ENCODE results near the gene KRTAP10-8. TPM values are rescaled to one million over a fixed set of nuclear protein-coding genes. Genes with fewer than 3 reads are reported as not detected.
"Not testable (repeated sequence)": the region's sequence is repeated elsewhere in the genome, so short reads cannot be mapped to it uniquely, and the experiment has no call there.

Gene KRTAP10-8
- total RNA-seq, 4 donors from 2014 or later: not detected

DNA sequence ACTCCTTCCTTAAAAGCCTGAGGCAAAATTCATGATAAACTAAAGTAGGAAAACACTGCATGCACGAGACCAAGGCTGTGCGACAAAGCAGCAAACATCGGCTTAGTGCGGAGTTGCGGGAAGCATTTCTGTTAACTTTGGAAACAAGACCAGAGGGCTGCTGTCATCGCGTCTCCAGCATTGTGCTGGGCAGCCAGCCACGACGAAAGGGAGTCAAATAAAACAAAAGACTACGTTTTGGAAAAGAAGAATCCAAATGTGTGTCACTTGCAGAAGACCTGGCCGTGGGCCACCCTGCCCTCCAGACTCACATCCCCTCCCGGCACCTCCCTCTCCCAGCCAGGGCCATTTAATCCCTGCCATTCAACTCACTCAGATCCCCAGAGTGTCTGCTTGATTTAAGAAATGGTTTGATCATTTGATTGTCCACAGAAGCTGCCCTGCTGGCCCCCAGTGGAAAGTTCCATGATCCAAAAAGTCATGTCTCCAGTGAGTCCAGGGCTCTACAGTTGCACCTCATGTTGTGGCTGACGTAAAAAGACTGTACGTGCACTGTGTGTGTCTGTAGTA lies 31.9 kb downstream of the KRTAP10-8 start:
- WGBS: 54% methylated on average over 14 of the region's 14 CpGs
- H3K4me3 ChIP-seq: no peak overlapping the region
- peaks cover 0 to 57% (median 2%) of the 10 kb centered on the region in 4 donors for H3K27me3 ChIP-seq
- DNase-seq (ENCODE audit: extremely low spot score): peak; percentile 77
- no peaks in the 10 kb centered on the region for H3K4me1 ChIP-seq
- H3K9me3 ChIP-seq: peaks cover 0 to 30% (median 9%) of the 10 kb centered on the region in 4 donors
- intact Hi-C loops (cut with DNase I): no loop called here
- H3K36me3 ChIP-seq: no peaks in the 10 kb centered on the region
- no peak for TF ChIP-seq POLR2AphosphoS5 (IDR thresholded peaks at IDR 0.05)
- TF ChIP-seq, protein P1, sequence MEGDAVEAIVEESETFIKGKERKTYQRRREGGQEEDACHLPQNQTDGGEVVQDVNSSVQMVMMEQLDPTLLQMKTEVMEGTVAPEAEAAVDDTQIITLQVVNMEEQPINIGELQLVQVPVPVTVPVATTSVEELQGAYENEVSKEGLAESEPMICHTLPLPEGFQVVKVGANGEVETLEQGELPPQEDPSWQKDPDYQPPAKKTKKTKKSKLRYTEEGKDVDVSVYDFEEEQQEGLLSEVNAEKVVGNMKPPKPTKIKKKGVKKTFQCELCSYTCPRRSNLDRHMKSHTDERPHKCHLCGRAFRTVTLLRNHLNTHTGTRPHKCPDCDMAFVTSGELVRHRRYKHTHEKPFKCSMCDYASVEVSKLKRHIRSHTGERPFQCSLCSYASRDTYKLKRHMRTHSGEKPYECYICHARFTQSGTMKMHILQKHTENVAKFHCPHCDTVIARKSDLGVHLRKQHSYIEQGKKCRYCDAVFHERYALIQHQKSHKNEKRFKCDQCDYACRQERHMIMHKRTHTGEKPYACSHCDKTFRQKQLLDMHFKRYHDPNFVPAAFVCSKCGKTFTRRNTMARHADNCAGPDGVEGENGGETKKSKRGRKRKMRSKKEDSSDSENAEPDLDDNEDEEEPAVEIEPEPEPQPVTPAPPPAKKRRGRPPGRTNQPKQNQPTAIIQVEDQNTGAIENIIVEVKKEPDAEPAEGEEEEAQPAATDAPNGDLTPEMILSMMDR (IDR thresholded peaks at IDR 0.05): no peak
- TF ChIP-seq EP300 (IDR thresholded peaks at IDR 0.05): no peak
- no peak for TF ChIP-seq POLR2A (IDR thresholded peaks at IDR 0.05; ENCODE audit: low read depth)
- H3K27ac ChIP-seq (replicated peaks in 1 of 4): no peak overlapping the region

DNA sequence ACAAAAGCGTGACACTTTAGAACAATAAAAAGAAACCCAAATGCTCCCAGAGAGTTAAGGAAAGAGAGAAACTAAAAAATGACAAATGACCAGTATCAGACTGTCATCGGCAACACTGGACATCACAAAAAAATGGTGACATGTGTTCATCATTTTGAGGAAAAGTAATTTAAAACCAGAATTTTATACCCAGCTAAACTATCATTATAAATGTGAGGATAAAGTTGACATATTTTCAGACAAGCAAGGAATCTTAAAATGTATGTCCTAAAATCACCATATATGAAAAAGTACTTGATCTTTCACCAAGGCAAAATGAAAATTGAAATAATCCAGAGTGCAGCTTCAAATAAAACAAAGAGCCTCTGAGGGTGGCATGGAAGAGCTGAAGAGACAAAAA lies 33.0 kb downstream of the KRTAP10-8 start:
- Histone ChIP-seq H3K27ac (replicated peaks in 1 of 4) (no peak overlapping the region), H3K27me3 (peaks cover 0 to 57% (median 0%) of the 10 kb centered on the region in 4 donors), H3K36me3 (no peaks in the 10 kb centered on the region), H3K4me3 (no peak overlapping the region), H3K9me3 (peaks cover 0 to 30% (median 9%) of the 10 kb centered on the region in 4 donors), H3K4me1 (no peaks in the 10 kb centered on the region)
- DNase-seq (ENCODE audit: extremely low spot score): no peak
- intact Hi-C loops (cut with DNase I): no loop called here
- 47% methylated on average over 2 of the region's 2 CpGs for WGBS
- TF ChIP-seq, protein P1 (IDR thresholded peaks at IDR 0.05): no peak
- TF ChIP-seq EP300 (IDR thresholded peaks at IDR 0.05): no peak
- TF ChIP-seq POLR2A (IDR thresholded peaks at IDR 0.05; ENCODE audit: low read depth): no peak
- TF ChIP-seq POLR2AphosphoS5 (IDR thresholded peaks at IDR 0.05): no peak

DNA sequence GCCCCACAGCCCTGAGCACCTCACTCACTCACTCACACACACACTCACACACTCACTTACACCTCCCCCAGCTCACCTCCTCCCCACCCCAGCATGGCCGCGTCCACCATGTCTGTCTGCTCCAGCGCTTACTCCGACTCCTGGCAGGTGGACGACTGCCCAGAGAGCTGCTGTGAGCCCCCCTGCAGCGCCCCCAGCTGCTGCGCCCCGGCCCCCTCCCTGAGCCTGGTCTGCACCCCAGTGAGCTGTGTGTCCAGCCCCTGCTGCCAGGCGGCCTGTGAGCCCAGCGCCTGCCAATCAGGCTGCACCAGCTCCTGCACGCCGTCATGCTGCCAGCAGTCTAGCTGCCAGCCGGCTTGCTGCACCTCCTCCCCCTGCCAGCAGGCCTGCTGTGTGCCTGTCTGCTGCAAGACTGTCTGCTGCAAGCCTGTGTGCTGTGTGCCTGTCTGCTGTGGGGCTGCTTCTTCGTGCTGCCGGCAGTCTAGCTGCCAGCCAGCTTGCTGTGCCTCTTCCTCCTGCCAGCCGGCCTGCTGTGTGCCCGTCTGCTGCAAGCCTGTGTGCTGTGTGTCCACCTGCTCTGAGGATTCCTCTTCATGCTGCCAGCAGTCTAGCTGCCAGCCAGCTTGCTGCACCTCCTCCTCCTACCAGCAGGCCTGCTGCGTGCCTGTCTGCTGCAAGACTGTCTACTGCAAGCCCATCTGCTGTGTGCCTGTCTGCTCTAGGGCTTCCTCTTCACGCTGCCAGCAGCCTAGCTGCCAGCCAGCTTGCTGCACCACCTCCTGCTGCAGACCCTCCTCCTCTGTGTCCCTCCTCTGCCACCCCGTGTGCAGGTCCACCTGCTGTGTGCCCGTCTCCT lies 34.7 kb downstream of the KRTAP10-8 start, which contains the start of gene KRTAP10-11:
TSS of gene KRTAP10-11 (plus strand) at position 49 of the 856 bp plus-strand sequence. CDS start at position 94, 45 bp downstream.
- H3K36me3 ChIP-seq; H3K27ac ChIP-seq (replicated peaks in 1 of 4); H3K4me1 ChIP-seq; intact Hi-C loops (cut with DNase I); H3K4me3 ChIP-seq: not testable (repeated sequence)
- WGBS: 73% methylated on average over 10 of the region's 21 CpGs
- peak; percentile 24 for DNase-seq (ENCODE audit: extremely low spot score)
- Histone ChIP-seq H3K27me3 (peaks cover 0 to 56% (median 0%) of the 10 kb centered on the region in 4 donors), H3K9me3 (peaks cover 0 to 21% (median 9%) of the 10 kb centered on the region in 4 donors)

- H3K27me3 ChIP-seq: peaks cover 0 to 55% (median 0%) of the 10 kb centered on the region in 4 donors
- peaks cover 0 to 21% (median 9%) of the 10 kb centered on the region in 4 donors for H3K9me3 ChIP-seq
- peak; percentile 68 for DNase-seq (ENCODE audit: extremely low spot score)
- H3K27ac ChIP-seq (replicated peaks in 1 of 4): no peak overlapping the region
- TF ChIP-seq EP300 (IDR thresholded peaks at IDR 0.05) (no peak), POLR2AphosphoS5 (IDR thresholded peaks at IDR 0.05) (no peak), POLR2A (IDR thresholded peaks at IDR 0.05; ENCODE audit: low read depth) (no peak)
- TF ChIP-seq, protein P1 (IDR thresholded peaks at IDR 0.05): no peak
- H3K4me1 ChIP-seq: no peaks in the 10 kb centered on the region
- H3K36me3 ChIP-seq: no peaks in the 10 kb centered on the region
- H3K4me3 ChIP-seq: no peak overlapping the region
- intact Hi-C loops (cut with DNase I): no loop called here
- 48% methylated on average over 5 of the region's 8 CpGs for WGBS
Observed at GRCh38 chr21:44647222-44647552, 35.3 kb downstream of the KRTAP10-8 start.

DNA sequence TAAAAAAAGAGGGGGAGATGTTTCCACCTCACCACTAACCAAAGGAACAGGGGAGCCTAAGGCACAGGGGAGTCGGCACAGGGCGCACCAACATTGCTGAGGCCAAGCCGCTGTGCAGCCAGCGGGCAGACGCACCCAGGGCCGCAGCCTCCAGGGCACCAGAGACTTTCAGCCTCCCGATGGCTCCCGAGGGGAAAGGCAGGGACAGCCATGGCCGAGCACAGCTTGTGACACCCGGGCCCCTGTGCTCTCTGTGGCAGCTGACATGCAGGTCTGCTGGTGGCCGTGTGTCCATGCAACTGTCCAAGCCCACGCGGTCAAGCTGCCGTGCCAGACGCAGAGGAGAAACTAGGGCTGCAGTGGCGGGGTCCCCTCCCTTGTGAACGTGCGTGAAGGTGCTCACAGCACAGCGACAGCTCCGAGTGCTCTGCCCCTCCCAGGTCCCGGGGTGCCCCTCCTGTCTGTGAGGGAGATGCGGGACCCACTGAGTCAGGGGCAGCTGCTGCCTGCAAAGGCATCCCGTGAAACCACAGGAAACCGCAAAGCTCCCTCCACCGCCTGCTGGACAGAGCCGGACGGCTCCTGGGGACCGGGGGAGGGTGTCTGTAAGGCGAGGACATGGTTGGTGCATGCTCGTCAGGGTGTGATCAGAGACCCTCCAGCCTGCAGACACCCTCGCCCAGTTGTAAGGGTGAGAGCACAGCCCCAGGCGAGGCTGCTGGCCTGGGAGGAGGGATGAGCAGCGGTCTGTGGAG lies 36.9 kb downstream of the KRTAP10-8 start:
- TF ChIP-seq, protein P1 (IDR thresholded peaks at IDR 0.05): no peak
- no peak for TF ChIP-seq EP300 (IDR thresholded peaks at IDR 0.05)
- no peak for TF ChIP-seq POLR2AphosphoS5 (IDR thresholded peaks at IDR 0.05)
- no peak for TF ChIP-seq POLR2A (IDR thresholded peaks at IDR 0.05; ENCODE audit: low read depth)
- DNase-seq (ENCODE audit: extremely low spot score): peak; percentile 84
- H3K9me3 ChIP-seq: peaks cover 0 to 18% (median 7%) of the 10 kb centered on the region in 4 donors
- intact Hi-C loops (cut with DNase I): no loop called here
- H3K4me1 ChIP-seq: no peaks in the 10 kb centered on the region
- 73% methylated on average over 27 of the region's 33 CpGs for WGBS
- no peaks in the 10 kb centered on the region for H3K36me3 ChIP-seq
- no peak overlapping the region for H3K4me3 ChIP-seq
- H3K27ac ChIP-seq (replicated peaks in 1 of 4): no peak overlapping the region
- H3K27me3 ChIP-seq: peaks cover 0 to 58% (median 0%) of the 10 kb centered on the region in 4 donors
